ENCODE results near the gene IL1RAP.

IL1RAP gene

DNA sequence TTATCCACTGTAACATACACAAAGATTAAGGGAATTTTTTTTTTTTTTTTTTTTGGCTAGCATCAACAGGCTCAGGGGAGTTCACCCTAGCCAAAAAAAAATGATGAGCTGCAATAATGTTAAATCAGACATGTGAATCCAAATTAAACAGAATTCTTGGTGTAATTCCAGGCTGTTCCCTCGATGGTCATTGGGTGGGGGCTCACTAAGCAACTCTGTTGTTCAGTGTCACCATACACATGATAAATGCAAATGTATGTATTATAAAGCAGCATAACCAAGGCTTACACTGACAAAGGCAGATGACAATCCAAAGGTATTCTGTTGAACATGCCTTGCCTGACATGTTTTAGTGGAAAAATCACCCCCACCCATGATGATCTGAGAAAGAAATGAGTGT, 29.0 kb downstream of the IL1RAP start:
- TF ChIP-seq, protein P1, sequence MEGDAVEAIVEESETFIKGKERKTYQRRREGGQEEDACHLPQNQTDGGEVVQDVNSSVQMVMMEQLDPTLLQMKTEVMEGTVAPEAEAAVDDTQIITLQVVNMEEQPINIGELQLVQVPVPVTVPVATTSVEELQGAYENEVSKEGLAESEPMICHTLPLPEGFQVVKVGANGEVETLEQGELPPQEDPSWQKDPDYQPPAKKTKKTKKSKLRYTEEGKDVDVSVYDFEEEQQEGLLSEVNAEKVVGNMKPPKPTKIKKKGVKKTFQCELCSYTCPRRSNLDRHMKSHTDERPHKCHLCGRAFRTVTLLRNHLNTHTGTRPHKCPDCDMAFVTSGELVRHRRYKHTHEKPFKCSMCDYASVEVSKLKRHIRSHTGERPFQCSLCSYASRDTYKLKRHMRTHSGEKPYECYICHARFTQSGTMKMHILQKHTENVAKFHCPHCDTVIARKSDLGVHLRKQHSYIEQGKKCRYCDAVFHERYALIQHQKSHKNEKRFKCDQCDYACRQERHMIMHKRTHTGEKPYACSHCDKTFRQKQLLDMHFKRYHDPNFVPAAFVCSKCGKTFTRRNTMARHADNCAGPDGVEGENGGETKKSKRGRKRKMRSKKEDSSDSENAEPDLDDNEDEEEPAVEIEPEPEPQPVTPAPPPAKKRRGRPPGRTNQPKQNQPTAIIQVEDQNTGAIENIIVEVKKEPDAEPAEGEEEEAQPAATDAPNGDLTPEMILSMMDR (IDR thresholded peaks at IDR 0.05; ENCODE audit: extremely low read depth, insufficient read depth, missing control alignments) = no peak
- in situ Hi-C loops (cut with MboI; ENCODE audit: low pct_unique_long_range_greater_than_20kb, low sequenced_read_pairs, unreplicated experiment) = no loop called here
- DNase-seq (ENCODE audit: low spot score) = no peak

DNA sequence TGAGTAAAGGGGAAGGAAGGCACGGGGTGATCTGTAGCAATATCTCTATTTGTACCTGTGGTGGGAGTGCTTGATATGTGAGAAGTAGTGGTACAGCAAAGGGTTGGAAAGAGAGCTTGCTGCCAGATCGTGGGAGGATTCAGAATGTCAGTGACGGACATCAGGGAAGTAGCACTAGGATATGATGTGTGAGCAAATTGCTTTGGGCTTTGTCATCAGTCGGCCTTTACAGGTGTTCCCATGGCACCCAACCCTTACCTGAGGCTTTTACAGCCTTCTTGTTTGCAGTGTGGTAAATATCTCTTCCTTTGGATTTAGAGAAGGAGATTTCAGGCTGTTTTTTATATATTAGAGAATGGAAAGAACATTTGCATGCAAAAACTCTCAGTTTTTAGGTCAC, 29.8 kb downstream of the IL1RAP start:
- no peak for DNase-seq (ENCODE audit: low spot score)
- in situ Hi-C loops (cut with MboI; ENCODE audit: low pct_unique_long_range_greater_than_20kb, low sequenced_read_pairs, unreplicated experiment) = no loop called here
- TF ChIP-seq, protein P1 (IDR thresholded peaks at IDR 0.05; ENCODE audit: extremely low read depth, insufficient read depth, missing control alignments) = no peak

DNA sequence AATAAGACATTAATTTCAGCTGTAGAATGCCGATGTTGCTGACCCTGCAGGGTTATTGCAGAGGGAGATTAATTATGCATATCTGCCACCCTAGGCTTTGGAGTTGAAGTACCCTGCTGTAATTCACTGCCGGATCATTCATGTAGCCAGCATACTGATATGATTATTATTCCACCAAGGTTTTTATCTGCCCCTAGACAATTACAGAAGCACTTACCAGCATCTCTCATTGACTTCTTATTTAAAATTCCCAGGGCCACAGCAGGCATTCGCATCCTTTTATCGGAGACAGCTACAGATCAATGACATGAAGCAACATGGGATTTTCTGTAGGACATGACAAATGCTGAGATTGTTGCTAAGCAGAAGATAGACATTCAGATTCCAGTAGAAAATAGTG, 31.3 kb downstream of the IL1RAP start:
- no peak for DNase-seq (ENCODE audit: low spot score)
- in situ Hi-C loops (cut with MboI; ENCODE audit: low pct_unique_long_range_greater_than_20kb, low sequenced_read_pairs, unreplicated experiment) = no loop called here
- TF ChIP-seq, protein P1 (IDR thresholded peaks at IDR 0.05; ENCODE audit: extremely low read depth, insufficient read depth, missing control alignments) = no peak

DNA sequence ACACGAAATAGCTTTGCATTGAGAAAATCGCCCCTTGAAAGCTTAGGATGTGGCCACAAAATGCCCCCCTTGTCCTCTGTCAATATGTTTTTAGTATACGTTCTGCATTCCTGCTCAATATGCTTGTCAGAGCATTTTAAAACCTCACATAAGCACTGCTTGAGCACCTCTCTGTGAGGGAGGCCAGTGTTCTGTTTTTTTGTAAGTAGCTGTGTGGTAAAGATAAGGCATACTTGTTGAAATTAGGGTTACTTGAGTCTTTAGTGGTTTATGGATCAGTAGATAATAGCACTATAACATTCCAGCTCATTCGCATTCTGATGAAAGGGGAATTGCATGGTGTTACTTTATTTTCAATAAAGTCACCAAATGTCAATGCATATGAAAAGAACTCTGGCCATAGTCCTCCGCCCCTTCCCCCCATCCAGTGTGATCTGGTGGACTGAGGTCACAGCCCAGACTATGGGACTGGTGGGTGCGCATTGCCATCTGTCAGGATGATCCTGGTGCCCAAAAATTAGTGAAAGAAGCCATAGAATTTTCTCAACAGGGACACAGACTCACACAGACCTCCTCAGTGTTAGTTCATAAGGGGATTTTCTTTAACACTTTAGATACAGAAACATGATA, 33.1 kb downstream of the IL1RAP start:
- in situ Hi-C loops (cut with MboI; ENCODE audit: low pct_unique_long_range_greater_than_20kb, low sequenced_read_pairs, unreplicated experiment) = no loop called here
- TF ChIP-seq, protein P1 (IDR thresholded peaks at IDR 0.05; ENCODE audit: extremely low read depth, insufficient read depth, missing control alignments) = no peak
- DNase-seq (ENCODE audit: low spot score) = no peak

GRCh38 chr3:190548031-190548656, 34.3 kb downstream of the IL1RAP start:
- TF ChIP-seq, protein P1 (IDR thresholded peaks at IDR 0.05; ENCODE audit: extremely low read depth, insufficient read depth, missing control alignments) = no peak
- DNase-seq (ENCODE audit: low spot score) = no peak
- in situ Hi-C loops (cut with MboI; ENCODE audit: low pct_unique_long_range_greater_than_20kb, low sequenced_read_pairs, unreplicated experiment) = no loop called here

DNA sequence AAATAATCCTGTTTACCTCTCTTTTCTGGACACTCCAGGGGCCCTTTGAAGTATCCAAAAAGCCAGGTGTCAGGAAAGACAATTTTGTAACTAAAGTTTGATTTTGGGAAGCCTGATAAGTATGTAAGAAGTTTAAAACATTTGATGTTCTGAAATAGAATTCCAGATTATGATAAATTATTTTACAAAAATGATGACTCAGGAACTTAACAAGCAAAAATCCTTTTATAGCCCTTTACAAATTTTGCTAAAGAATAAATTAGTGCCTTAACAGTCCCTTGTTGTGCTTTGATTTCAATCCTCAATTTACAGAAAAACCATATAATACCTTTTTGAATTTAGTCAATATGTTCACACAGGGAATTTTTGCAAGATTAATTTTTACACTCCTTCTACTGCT, 38.1 kb downstream of the IL1RAP start:
- in situ Hi-C loops (cut with MboI; ENCODE audit: low pct_unique_long_range_greater_than_20kb, low sequenced_read_pairs, unreplicated experiment) = no loop called here
- DNase-seq (ENCODE audit: low spot score) = no peak
- TF ChIP-seq, protein P1 (IDR thresholded peaks at IDR 0.05; ENCODE audit: extremely low read depth, insufficient read depth, missing control alignments) = no peak
